GOT3 (cell line): ENCODE results near the gene ANKRD28.
"Not testable (repeated sequence)": the region's sequence is repeated elsewhere in the genome, so short reads cannot be mapped to it uniquely, and the experiment has no call there.

Experiments used
- DNase-seq: peaks from one replicate; lab custom pipeline; 2025; ENCODE audit warnings: mixed read lengths; lab: John Stamatoyannopoulos, UW

The ANKRD28 gene

GRCh38 chr3:15797642-15798303, at the start of gene ANKRD28:
Gene ANKRD28, minus strand, starts transcription at chr3:15797979. Its CDS starts 1,458 bp downstream, at chr3:15796521.
- no peak for DNase-seq

- no peak for DNase-seq
Observed at GRCh38 chr3:15847239-15847638, 49.5 kb upstream of the ANKRD28 start.

- DNase-seq = no peak
Observed at GRCh38 chr3:15846606-15847005, 48.8 kb upstream of the ANKRD28 start.

- DNase-seq = no peak
Observed at GRCh38 chr3:15845475-15845874, 47.7 kb upstream of the ANKRD28 start.

GRCh38 chr3:15844889-15845288, 47.1 kb upstream of the ANKRD28 start:
- DNase-seq = no peak

GRCh38 chr3:15841091-15841973, 43.6 kb upstream of the ANKRD28 start:
- DNase-seq = not testable (repeated sequence)

- DNase-seq = no peak
Observed at GRCh38 chr3:15839568-15839967, 41.8 kb upstream of the ANKRD28 start.

GRCh38 chr3:15831927-15832326, 34.1 kb upstream of the ANKRD28 start:
- no peak for DNase-seq

GRCh38 chr3:15825016-15825415, 27.2 kb upstream of the ANKRD28 start:
- DNase-seq = no peak

GRCh38 chr3:15823092-15823491, 25.3 kb upstream of the ANKRD28 start:
- DNase-seq = no peak

GRCh38 chr3:15822281-15822680, 24.5 kb upstream of the ANKRD28 start:
- no peak for DNase-seq

GRCh38 chr3:15820911-15821310, 23.1 kb upstream of the ANKRD28 start:
- no peak for DNase-seq

- no peak for DNase-seq
Observed at GRCh38 chr3:15819576-15819975, 21.8 kb upstream of the ANKRD28 start.

GRCh38 chr3:15819043-15819442, 21.3 kb upstream of the ANKRD28 start:
- no peak for DNase-seq

- no peak for DNase-seq
Observed at GRCh38 chr3:15815696-15816095, 17.9 kb upstream of the ANKRD28 start.

- DNase-seq = not testable (repeated sequence)
Observed at GRCh38 chr3:15813079-15813478, 15.3 kb upstream of the ANKRD28 start.

- no peak for DNase-seq
Observed at GRCh38 chr3:15812183-15812582, 14.4 kb upstream of the ANKRD28 start.

- no peak for DNase-seq
Observed at GRCh38 chr3:15810702-15811101, 12.9 kb upstream of the ANKRD28 start.

- DNase-seq = no peak
Observed at GRCh38 chr3:15809313-15809712, 11.5 kb upstream of the ANKRD28 start.

GRCh38 chr3:15808679-15809310, 11.0 kb upstream of the ANKRD28 start:
- no peak for DNase-seq

GRCh38 chr3:15805756-15806266, 8.0 kb upstream of the ANKRD28 start:
- DNase-seq = no peak

- DNase-seq = no peak
Observed at GRCh38 chr3:15804553-15805095, 6.8 kb upstream of the ANKRD28 start.
